Activated T-cell treated with anti-CD3 and anti-CD28 coated beads for 48 hours (primary cell): ENCODE results near the gene SSBP4.

Experiments
- DNase-seq: peaks from one replicate; pipeline ENCODE4 v3.0.0-alpha.2; 2020; ENCODE audit warnings: low read depth

The SSBP4 gene

DNA sequence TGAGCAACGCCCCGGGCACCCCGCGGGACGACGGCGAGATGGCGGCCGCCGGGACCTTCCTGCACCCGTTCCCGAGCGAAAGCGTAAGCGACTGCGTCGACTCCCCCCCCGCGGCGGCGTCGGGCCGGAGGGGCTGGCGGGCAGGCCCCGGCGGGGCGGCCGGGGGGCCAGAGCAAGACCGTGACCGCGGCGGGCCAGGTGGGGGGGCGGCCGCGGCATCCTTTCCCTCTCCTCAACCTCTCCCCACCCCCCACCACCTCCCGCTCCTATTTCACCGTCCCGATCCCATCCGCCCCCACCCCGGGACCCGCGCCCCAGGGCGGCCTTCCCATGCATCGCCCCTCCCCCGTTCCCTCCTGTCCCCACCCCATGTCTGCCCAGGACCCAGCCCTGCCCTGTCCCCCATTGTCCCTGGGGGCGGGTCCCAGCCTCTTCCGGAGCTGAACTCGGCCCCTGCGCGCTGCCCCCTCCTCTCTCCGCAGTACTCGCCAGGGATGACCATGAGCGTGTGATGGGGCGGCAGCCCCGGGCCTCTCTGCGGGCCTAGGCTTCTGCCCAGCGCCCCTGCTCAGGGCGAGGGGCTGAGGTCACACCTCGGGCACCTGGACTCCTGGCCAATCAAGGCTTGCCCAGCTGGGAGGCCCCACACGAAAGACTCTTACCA is 14.7 kb downstream of the SSBP4 start:
- DNase-seq = no peak

DNA sequence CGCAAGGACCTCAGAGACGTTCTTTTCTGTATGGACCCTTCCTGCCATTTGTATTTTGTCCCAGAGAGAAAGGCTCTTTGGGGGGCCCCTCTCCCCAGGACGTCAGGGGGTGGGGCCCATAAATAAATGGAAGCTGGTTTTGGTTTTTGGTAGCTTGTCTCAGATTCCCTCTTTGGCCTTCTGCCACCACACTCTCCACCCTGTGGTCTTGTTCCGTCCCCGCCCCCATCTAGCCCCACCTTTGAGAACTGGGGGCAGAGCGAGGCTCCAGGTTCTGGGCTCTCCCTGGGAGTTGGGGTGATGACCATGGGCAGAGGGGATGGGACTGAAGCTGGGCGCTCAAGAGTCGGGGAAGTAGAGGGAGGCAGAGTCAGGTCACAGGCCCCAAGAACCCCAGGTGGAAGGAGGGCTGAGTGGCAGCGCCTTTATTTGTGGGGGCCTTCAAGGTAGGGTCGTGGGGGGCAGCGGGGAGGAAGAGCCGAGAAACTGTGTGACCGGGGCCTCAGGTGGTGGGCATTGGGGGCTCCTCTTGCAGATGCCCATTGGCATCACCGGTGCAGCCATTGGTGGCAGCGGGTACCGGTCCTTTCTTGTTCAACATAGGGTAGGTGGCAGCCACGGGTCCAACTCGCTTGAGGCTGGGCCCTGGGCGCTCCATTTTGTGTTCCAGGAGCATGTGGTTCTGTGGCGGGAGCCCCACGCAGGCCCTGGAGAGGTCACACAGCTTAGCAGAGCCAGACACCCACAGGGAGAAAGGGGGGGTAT is 15.4 kb downstream of the SSBP4 start:
- no peak for DNase-seq

- no peak for DNase-seq
These were observed 16.1 kb downstream of the SSBP4 start for GRCh38 chr19:18435178-18435841.

GRCh38 chr19:18435842-18436670 is 16.9 kb downstream of the SSBP4 start:
- DNase-seq = no peak

GRCh38 chr19:18436671-18437490 is 17.7 kb downstream of the SSBP4 start:
- peak; percentile 73 for DNase-seq

DNA sequence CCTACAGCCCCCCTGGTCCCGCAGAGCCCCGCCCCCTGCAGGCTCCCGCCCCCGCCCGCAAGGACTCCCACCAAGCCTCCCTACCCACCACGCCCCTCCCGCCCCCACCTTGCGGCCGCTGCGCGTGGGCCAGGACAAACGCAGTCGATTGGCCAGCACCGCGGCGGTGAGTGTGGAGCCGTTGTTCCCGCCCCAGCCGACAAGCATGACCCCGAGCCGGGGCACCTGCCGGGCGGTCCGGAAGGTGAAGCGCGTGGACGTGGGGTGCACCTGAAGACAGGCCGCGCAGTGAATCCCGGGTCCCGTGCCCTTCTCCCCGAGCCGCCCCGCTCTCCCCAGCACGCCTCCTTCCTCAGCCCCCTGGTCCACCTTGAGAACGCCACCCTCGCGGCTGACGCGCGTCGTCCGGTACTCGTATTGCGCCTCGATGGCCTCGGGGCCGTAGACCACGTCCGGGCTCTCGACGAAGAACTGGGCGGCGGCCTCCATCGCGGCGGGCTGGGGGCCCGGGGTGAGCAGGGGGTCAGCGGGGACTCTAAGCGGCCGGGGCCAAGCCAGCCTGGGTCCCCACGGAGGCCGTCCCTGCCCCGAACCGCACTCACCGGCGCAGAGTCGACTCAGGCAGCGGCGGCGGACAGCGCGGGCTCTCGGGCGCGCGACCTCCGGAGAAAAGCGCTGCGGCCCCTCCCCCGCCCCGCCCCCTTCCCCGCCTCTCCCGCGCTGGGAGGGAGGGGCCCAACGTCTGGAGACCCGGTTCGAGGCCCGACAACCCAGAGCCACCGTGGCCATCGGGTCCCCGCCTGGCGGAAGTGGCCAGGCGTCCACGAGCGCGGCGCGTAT is 18.5 kb downstream of the SSBP4 start, which contains the start of gene ISYNA1:
Gene ISYNA1, minus strand, starts transcription at position 643 of the 840 bp plus-strand sequence. Its CDS starts 154 bp downstream, at position 489.
- DNase-seq = peak; percentile 47

- no peak for DNase-seq
These were observed 19.3 kb downstream of the SSBP4 start for GRCh38 chr19:18438331-18439024.

DNA sequence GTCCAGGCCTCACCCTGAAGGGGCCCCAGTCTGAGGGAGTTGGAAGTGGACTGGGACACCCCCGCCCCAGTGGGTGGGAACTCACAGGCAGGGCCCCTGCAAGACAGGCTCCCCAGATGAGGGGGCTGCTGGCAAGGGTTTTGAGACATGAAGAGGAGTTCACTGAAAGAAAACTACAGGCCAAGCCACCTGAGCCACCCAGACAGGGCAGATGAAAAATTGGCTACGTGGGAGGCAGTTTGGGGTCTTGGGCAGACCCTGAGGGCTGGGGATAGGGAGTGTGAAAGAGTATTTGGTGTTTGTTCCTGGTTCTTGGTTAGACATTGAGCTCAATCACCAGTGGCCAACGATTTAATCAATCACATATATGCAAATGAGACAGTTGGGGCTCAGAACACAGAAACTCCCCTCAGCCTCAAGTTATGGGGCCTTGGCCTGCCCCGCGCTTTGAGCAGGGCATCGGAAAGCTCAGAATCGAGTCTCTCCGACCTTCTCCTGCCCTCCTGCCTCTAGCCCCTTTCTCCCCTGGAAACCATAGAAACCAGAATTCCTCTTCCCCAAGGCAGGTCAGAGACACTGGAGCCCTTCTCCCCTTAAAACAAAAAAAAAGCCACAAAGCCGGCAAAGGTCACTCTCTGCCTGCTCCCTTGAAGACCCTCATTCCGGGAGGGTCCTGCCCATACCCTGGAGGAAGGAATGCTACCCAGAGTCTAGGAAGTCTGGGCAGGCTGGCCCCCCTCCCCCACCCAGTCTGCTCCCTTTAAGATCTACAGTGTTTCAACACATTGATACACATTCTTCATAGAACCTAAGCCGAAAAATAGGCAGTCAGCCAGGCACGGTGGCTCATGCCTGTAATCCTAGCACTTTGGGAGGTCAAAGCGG is 20.1 kb downstream of the SSBP4 start:
- DNase-seq = no peak

DNA sequence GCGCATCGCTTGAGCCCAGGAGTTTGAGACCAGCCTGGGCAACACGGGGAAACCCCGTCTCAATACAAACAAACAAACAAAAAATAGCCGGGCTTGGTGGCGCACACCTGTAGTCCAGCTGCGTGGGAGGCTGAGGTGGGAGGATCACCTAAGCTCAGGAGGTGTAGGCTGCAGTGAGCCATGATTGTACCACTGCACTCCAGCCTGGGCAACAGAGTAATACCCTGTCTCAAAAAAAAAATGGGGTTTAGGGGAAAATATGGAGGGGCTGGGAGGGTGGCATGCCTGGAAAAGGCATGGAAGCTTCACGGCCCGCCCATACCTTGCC is 20.7 kb downstream of the SSBP4 start:
- DNase-seq = no peak

DNA sequence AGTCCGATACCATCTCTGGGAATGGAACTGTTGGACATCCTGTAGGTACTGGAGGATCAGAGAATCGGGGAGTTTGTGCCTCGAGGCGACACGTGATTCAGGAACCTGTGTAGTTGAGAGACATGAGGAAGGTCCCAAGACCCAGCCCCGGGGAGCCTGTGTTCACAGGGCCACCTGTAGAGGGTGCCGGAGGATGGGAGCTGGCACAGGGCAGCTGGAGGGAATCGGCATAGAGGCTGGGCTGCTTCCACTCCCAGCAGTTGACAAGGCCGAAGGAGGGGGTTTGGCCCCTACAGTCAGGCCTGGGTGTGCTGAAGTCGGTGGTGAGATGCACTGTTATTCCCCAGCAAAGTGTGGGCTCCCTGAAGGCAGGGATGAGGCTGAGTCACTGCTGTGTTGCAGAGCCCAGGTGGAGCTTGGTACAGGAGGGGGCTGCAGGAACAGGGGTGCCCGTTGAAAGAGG is 21.2 kb downstream of the SSBP4 start:
- DNase-seq = no peak

DNA sequence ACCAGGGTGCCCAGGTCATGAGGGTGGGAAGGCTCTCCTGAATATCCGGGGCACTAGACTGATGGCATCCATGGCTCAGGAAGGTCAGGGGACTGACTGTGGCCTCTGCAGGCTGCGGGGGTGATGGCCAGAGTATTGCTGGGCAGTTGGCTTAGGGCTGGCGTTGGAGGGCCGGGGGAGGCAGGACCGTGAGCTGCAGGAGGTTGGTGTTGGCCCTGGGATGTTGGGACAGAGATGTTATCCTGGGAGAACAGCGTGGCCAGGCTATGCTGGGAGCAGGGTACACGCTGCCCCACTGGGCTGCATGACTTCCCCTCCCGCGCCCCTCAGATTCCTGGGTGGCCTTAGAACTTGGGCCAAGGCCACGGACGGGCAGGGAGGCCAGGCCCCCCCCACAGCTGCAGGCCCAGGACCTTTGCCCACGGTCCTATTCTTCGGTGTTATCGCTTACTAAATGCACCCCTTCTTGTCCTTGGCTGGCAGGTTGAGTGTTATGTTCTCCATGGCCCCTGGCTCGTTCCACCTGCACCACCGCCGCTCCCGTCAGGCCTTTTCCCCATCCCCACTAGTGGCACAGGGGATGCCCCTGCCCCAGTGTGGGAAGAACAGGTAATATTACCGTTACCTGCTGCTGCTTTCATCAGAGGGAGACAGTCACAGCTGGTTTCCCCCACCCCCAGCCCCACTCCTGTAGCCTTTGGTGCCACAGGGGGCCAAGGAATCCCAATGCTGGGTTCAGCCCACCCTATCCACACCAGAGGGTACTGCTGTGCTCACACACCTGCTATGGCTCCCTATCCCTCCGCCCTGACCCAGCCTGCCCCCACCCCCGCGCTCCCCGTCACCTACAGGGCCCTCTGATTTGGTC is 22.0 kb downstream of the SSBP4 start:
- no peak for DNase-seq

- no peak for DNase-seq
These were observed 22.9 kb downstream of the SSBP4 start for GRCh38 chr19:18441804-18442788.

DNA sequence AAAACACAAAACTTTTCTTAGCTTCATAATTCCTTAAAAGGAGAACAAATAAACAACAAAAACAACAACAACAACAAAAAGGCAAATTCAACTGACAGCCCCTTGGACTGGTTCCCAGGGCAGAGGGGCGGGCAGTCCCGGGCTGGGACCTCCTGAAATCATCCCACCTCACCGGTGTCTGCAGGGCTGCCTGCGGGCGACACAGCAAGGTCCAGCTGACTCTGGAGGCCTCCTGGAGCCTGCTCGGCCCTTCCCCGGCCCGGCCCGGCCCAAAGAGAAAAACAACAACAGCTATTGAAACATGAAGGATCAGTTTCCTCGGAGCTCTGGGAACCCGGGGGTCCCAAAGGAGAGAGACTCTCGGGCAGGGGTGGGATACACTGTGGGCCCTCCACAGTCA is 23.7 kb downstream of the SSBP4 start:
- DNase-seq = no peak

DNA sequence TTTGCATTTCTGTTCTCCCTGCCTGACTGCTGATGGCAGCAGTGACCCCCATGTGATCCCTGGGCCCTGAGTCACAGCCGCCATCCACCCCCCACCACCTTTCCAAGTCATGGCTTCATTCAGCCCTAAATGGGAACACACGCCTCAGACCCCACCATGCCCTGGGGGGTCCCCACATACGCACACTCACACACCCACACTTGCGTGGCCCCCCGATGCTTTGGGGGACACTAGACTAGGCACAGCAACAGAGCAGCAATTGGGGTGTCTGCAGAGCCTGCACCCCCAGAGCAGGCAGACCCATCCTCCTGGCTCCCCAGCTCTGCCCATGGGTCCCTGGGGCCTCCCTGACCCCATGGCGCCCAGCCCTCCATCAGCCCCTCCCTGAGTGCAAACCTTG is 24.2 kb downstream of the SSBP4 start:
- no peak for DNase-seq

DNA sequence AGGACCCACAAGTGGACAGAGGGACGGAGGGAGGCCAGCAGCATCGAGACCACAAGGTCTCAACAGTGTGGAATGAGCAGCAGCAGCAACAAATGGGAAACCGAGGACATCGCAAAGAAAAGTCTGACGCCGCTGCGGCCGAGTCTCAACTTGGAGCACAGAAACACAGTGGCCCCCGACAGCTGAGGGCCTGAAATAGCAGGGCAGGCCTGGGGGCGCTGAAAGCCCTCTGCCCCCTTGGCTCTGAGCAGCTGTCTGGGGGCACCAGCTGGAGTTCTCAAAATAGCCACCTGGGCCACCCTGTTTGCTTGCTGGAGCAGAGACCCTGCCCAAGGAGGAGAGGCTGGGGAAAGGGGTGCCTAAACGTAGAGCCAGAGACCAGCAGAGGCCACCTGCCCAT is 24.6 kb downstream of the SSBP4 start:
- no peak for DNase-seq

GRCh38 chr19:18444513-18444912 is 25.3 kb downstream of the SSBP4 start:
- no peak for DNase-seq
